Measurements from ENCODE around the gene NDUFB10. TPM values are rescaled to one million over a fixed set of nuclear protein-coding genes. Genes with fewer than 3 reads are reported as not detected.

The NDUFB10 gene
- total RNA-seq, 6 experiments from 2014 or later = 68.7 to 210 (median 81.2) TPM

GRCh38 chr16:2001035-2001434 lies 41.7 kb downstream of the NDUFB10 start:
- ATAC-seq = no peak
- Histone ChIP-seq H3K4me1 (peaks cover 0 to 12% (median 5%) of the 10 kb centered on the region in 4 donors), H3K27me3 (no peaks in the 10 kb centered on the region), H3K9me3 (no peaks in the 10 kb centered on the region), H3K27ac (no peak overlapping the region), H3K4me3 (no peak overlapping the region), H3K36me3 (peaks cover 8 to 58% (median 24%) of the 10 kb centered on the region in 4 donors)
- WGBS (ENCODE audit: insufficient coverage, low coverage, low lambda C conversion rate, missing lambda C conversion rate) = no CpG with 5 or more reads among the region's 19 CpGs
- no peak for TF ChIP-seq POLR2A (IDR thresholded peaks at IDR 0.05)
- TF ChIP-seq CTCF (IDR thresholded peaks at IDR 0.05) = no peak
- intact Hi-C loops (cut with DNase I) = no loop called here
- no peak for DNase-seq

DNA sequence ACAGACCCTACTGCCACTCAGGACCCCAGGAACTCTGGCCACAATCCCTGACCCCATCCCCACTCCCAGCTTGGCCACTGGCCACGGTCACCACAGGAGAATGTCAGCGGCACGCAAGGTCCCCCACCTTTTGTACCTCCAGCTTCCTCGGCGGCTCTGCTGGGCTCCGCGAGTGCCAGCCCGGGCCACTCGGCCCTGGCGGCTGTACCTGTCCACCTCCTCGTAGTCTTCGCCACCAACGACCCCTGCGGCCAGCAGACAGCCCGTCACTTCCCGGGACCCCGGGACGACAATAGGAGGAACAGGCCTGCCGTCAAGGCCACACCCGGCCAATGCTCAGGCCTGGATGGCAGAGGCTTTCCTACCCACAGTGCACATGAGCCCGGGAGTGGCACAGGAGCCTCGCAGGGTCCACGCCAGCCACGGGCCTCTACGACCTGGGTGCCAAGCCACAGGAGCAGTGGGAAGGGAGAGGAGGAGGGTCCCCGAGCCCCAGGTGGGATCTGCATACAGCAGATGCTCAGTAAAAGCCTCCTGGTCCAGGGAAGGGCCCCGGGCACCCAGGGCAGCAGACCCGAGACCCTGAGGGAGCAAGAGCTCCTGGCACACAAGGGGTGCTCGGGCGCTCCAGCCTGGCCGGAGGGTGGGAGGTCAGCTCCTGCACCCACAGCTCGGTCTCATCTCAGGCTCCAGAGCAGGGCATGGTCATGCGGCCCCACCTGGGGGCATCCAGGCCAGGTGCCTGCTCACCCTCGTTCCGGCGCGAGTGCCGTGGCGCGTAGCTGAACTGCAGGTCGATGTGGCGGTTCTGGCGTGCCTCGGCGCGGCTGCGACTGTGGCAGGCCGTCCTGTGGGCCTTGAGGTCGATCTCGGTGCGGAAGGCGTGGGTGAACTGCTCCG lies 42.4 kb downstream of the NDUFB10 start:
- 99% methylated on average over 12 of the region's 53 CpGs for WGBS (ENCODE audit: insufficient coverage, low coverage, low lambda C conversion rate, missing lambda C conversion rate)
- intact Hi-C loops (cut with DNase I) = no loop called here
- H3K27ac ChIP-seq = no peak overlapping the region
- peaks cover 8 to 58% (median 24%) of the 10 kb centered on the region in 4 donors for H3K36me3 ChIP-seq
- no peak for ATAC-seq
- no peaks in the 10 kb centered on the region for H3K9me3 ChIP-seq
- H3K27me3 ChIP-seq = no peaks in the 10 kb centered on the region
- DNase-seq = peak in 1 of 3 donors; percentile 50
- TF ChIP-seq POLR2A (IDR thresholded peaks at IDR 0.05) = no peak
- TF ChIP-seq CTCF (IDR thresholded peaks at IDR 0.05) = no peak
- no peak overlapping the region for H3K4me3 ChIP-seq
- H3K4me1 ChIP-seq = peaks cover 0 to 12% (median 5%) of the 10 kb centered on the region in 4 donors

DNA sequence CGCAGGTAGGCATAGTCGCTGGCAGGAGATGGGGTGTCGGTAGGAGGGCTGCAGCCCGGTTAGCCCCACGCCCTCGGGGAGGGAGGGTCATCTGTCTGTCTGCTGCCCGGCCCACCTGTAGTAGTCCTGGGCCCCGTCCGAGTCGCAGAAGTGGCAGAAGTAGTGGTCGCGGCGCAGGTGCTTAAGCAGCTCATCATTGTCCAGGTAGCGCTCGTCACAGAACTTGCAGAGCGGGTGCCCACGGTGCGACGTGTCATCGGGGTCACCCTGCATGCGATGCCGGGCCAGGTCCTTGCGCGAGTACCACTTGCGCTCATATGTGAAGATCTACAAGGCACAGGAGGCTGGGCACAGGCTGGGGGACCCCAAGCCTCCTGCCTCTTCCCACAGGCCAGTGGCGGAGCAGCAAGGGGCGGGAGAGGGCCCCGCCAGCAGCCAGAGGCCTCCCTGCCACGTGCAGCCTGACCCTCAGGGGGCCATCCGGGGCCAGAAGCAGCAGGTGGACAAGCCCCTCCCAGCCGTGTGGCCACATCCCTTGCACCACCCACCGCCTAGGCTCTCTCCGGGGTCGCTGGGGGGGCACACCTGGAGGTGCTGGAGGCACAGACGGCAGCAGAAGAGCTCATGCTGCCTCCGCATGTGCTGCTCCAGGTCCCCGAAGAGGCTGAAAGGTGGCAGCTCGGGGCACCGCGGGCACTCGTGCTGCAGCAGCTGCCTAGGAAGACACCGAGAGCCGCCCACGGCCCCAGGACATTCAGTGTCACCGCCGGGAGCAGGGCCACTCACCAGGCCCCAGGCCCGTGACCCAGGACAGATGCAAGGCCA lies 43.3 kb downstream of the NDUFB10 start:
- Histone ChIP-seq H3K4me3 (no peak overlapping the region), H3K27ac (no peak overlapping the region), H3K27me3 (no peaks in the 10 kb centered on the region), H3K9me3 (no peaks in the 10 kb centered on the region), H3K4me1 (peaks cover 0 to 20% (median 8%) of the 10 kb centered on the region in 4 donors), H3K36me3 (peaks cover 8 to 53% (median 24%) of the 10 kb centered on the region in 4 donors)
- WGBS (ENCODE audit: insufficient coverage, low coverage, low lambda C conversion rate, missing lambda C conversion rate) = 80% methylated on average over 3 of the region's 47 CpGs
- peak in 1 of 3 donors; percentile 57 for DNase-seq
- ATAC-seq = no peak
- TF ChIP-seq POLR2A (IDR thresholded peaks at IDR 0.05) (no peak), CTCF (IDR thresholded peaks at IDR 0.05) (no peak)
- intact Hi-C loops (cut with DNase I) = no loop called here

DNA sequence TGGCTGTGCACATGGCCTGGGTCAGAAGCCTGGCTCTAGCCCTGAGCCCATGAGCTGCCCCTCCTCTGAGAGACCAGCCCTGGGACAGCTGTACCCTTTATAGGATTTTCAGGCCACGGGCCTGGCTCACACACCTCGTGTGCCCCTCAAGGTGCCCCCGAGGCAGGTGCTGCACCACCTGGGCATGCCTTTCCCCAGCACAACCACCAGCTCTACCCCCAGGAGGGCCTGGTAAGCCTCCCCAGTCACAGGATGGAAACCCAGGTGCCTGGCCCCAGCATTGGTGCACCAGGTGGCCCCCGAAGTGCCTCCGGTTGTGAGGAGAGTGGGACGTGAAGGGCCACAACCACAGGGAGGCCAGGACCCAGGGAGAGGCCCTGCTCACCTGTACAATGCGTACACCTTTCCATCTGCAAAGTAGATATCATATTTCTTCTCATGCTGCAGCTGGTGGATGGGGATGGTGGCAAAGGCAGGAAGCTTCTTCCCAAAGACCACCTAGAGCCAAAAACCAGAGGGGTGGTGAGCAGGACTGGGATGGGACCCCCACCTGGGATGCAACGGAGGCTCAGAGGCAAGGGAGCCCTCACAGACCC lies 44.0 kb downstream of the NDUFB10 start:
- peaks cover 0 to 27% (median 15%) of the 10 kb centered on the region in 4 donors for H3K4me1 ChIP-seq
- intact Hi-C loops (cut with DNase I) = no loop called here
- ATAC-seq (no peak), DNase-seq (no peak)
- no peak for TF ChIP-seq POLR2A (IDR thresholded peaks at IDR 0.05)
- TF ChIP-seq CTCF (IDR thresholded peaks at IDR 0.05) = no peak
- no peaks in the 10 kb centered on the region for H3K27me3 ChIP-seq
- H3K9me3 ChIP-seq = no peaks in the 10 kb centered on the region
- H3K4me3 ChIP-seq = no peak overlapping the region
- no peak overlapping the region for H3K27ac ChIP-seq
- WGBS (ENCODE audit: insufficient coverage, low coverage, low lambda C conversion rate, missing lambda C conversion rate) = 57% methylated on average over 2 of the region's 8 CpGs
- H3K36me3 ChIP-seq = peaks cover 5 to 48% (median 24%) of the 10 kb centered on the region in 4 donors

Data from right lobe of liver (tissue), 6 donors.